Keratinocyte (primary cell): Measurements from ENCODE around the gene ZNF438. TPM values are rescaled to one million over a fixed set of nuclear protein-coding genes. Genes with fewer than 3 reads are reported as not detected.
"Not testable (repeated sequence)": the region's sequence is repeated elsewhere in the genome, so short reads cannot be mapped to it uniquely, and the experiment has no call there.

Experiments
- DNase-seq: peaks from one replicate; pipeline ENCODE4 v3.0.0-alpha.2; 2011; ENCODE audit warnings: low read depth, missing footprints, low spot score
- FAIRE-seq: peaks from 2 replicates; lab custom pipeline; 2011; peaks lifted over from hg19 to GRCh38; lab: Jason Lieb, UNC
- H2AFZ ChIP-seq: 2 replicates; pipeline ENCODE4 v1.6.0; 2012; ENCODE audit warnings: low read length, control low read depth, inconsistent platforms; ENCODE audit not compliant: control insufficient read depth
- H3K27ac ChIP-seq: 2 replicates; pipeline ENCODE4 v1.5.1; 2011; ENCODE audit warnings: low read length; ENCODE audit not compliant: control insufficient read depth, insufficient read depth
- H3K27me3 ChIP-seq: 3 replicates; pipeline ENCODE4 v1.6.0; 2011; ENCODE audit warnings: low read length; ENCODE audit not compliant: control insufficient read depth, insufficient read depth; ENCODE audit errors: extremely low read depth
- H3K36me3 ChIP-seq, 2 experiments: 2 replicates in 1 of 2; 3 replicates in 1 of 2; pipeline ENCODE4 v1.5.1; 2011; ENCODE audit warnings: low read length in 2 of 2, mild to moderate bottlenecking in 1 of 2; ENCODE audit not compliant: control insufficient read depth in 2 of 2, insufficient read depth in 2 of 2; ENCODE audit errors: extremely low read depth in 1 of 2
- H3K4me1 ChIP-seq: 3 replicates; pipeline ENCODE4 v1.5.1; 2011; ENCODE audit warnings: low read length; ENCODE audit not compliant: control insufficient read depth, insufficient read depth; ENCODE audit errors: extremely low read depth
- H3K4me2 ChIP-seq: 3 replicates; pipeline ENCODE4 v1.6.0; 2011; ENCODE audit warnings: low read depth, low read length; ENCODE audit not compliant: control insufficient read depth, insufficient read depth; ENCODE audit errors: extremely low read depth
- H3K4me3 ChIP-seq, 3 experiments: fragments of 200-600 bp in 1 of 3; sonication (generic) in 1 of 3; 2 replicates in 2 of 3; 3 replicates in 1 of 3; pipeline ENCODE4 v1.5.1; 2011 to 2016; ENCODE audit warnings: low read length in 3 of 3, mild to moderate bottlenecking in 3 of 3, control low read depth in 2 of 3, inconsistent platforms in 1 of 3, low read depth in 1 of 3, mixed read lengths in 1 of 3, mixed run types in 1 of 3, moderate library complexity in 1 of 3; ENCODE audit not compliant: control insufficient read depth in 2 of 3, insufficient read depth in 2 of 3; ENCODE audit errors: extremely low read depth in 1 of 3
- H3K79me2 ChIP-seq: 2 replicates; pipeline ENCODE4 v1.6.0; 2012; ENCODE audit warnings: low read length; ENCODE audit not compliant: control insufficient read depth, insufficient read depth
- H3K9ac ChIP-seq: 3 replicates; pipeline ENCODE4 v1.6.0; 2011; ENCODE audit warnings: low read length; ENCODE audit not compliant: control insufficient read depth, insufficient read depth; ENCODE audit errors: extremely low read depth
- H3K9me1 ChIP-seq: 3 replicates; pipeline ENCODE4 v1.6.0; 2011; ENCODE audit warnings: low read length; ENCODE audit not compliant: control insufficient read depth, insufficient read depth; ENCODE audit errors: extremely low read depth
- H3K9me3 ChIP-seq: 2 replicates; pipeline ENCODE4 v1.5.1; 2012; ENCODE audit warnings: low read depth, low read length; ENCODE audit not compliant: control insufficient read depth
- H4K20me1 ChIP-seq: 3 replicates; pipeline ENCODE4 v1.6.0; 2011; ENCODE audit warnings: low read length; ENCODE audit not compliant: control insufficient read depth, insufficient read depth; ENCODE audit errors: extremely low read depth
- EZH2 ChIP-seq: IDR thresholded peaks from one replicate; pipeline ENCODE4 v1.6.1; 2012; ENCODE audit warnings: inconsistent platforms, mild to moderate bottlenecking, low read length, moderate library complexity
- dilution Hi-C: fragments of 300-500 bp; cut with MboI; formaldehyde crosslinking; loops from one replicate; pipeline ENCODE4 v1.7.0; 2020; ENCODE audit warnings: low sequenced_read_pairs; ENCODE audit not compliant: extremely low pct_ligation_motif_present
- polyA plus RNA-seq, 5 experiments: library from polyadenylated mRNA; depleted of rRNA in 3 of 5; stranded (reverse) in 3 of 5; stranded (forward) in 1 of 5; unstranded in 1 of 5; fragments of >200 nt; gene quantifications; 1 replicate in 1 of 5; 2 replicates in 3 of 5; 3 replicates in 1 of 5; pipeline versions ENCODE4 v1.2.1 to v1.2.3, GENCODE V29; 2011 to 2012; ENCODE audit warnings: missing spikeins in 2 of 5, low read depth in 1 of 5, low replicate concordance in 1 of 5
- TF ChIP-seq, protein P1 (sequence below), 3 experiments: IDR thresholded peaks in 1 of 3; conservative IDR thresholded peaks in 1 of 3; optimal IDR thresholded peaks in 1 of 3; 2 replicates in 2 of 3; 3 replicates in 1 of 3; pipeline versions ENCODE3 to v1.5.1; 2011; ENCODE audit warnings: low read length in 3 of 3, mild to moderate bottlenecking in 3 of 3, moderate library complexity in 2 of 3, control low read depth in 1 of 3, inconsistent platforms in 1 of 3; ENCODE audit not compliant: insufficient read depth in 2 of 3; ENCODE audit errors: extremely low read depth in 1 of 3

ZNF438 gene
- polyA plus RNA-seq, 1 donor (not counting 4 experiments of a cell fraction or from before 2014, with no cell fraction given) = 2.8 TPM

DNA sequence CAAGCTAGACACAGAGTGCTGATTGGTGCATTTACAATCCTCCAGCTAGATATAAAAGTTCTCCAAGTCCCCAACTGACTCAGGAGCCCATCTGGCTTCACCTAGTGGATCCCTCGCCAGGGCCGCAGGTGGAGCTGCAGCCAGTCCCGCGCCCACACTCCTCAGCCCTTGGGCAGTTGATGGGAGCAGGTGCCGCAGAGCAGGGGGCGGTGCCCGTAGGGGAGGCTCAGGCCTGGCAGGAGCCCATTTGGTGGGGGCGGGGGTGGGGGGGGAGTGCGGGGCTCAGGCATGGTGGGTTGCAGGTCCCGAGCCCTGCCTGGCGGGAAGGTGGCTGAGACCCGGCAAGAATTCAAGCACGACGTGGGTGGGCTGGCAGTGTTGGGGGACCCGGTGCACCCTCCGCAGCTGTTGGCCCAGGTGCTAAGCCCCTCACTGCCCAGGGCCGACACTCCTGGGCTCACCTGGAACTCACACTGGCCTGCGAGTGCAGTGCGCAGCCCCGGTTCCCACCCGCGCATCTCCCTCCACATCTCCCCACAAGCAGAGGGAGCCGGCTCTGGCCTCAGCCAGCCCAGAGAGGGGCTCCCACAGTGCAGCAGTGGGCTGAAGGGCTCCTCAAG is 101.7 kb downstream of the ZNF438 start:
- FAIRE-seq = no peak
- Histone ChIP-seq H3K9me1 (no peaks in the 10 kb centered on the region), H3K27ac (no peak overlapping the region), H3K79me2 (no peaks in the 10 kb centered on the region), H3K36me3 (no peaks in the 10 kb centered on the region), H3K9ac (no peak overlapping the region), H3K4me3 (no peak overlapping the region), H3K27me3 (no peaks in the 10 kb centered on the region), H4K20me1 (no peaks in the 10 kb centered on the region), H3K4me1 (no peaks in the 10 kb centered on the region), H3K4me2 (no peak overlapping the region), H3K9me3 (no peaks in the 10 kb centered on the region), H2AFZ (no peak overlapping the region)
- dilution Hi-C loops = no loop called here
- TF ChIP-seq EZH2 = no peak
- TF ChIP-seq, protein P1, sequence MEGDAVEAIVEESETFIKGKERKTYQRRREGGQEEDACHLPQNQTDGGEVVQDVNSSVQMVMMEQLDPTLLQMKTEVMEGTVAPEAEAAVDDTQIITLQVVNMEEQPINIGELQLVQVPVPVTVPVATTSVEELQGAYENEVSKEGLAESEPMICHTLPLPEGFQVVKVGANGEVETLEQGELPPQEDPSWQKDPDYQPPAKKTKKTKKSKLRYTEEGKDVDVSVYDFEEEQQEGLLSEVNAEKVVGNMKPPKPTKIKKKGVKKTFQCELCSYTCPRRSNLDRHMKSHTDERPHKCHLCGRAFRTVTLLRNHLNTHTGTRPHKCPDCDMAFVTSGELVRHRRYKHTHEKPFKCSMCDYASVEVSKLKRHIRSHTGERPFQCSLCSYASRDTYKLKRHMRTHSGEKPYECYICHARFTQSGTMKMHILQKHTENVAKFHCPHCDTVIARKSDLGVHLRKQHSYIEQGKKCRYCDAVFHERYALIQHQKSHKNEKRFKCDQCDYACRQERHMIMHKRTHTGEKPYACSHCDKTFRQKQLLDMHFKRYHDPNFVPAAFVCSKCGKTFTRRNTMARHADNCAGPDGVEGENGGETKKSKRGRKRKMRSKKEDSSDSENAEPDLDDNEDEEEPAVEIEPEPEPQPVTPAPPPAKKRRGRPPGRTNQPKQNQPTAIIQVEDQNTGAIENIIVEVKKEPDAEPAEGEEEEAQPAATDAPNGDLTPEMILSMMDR (optimal IDR thresholded peaks at IDR 0.05 in 1 of 3, IDR thresholded peaks at IDR 0.05 in 1 of 3, conservative IDR thresholded peaks at IDR 0.05 in 1 of 3; ENCODE audit: extremely low read depth in 1 of 3, insufficient read depth in 2 of 3, low read length in 3 of 3) = no peak
- no peak for DNase-seq

DNA sequence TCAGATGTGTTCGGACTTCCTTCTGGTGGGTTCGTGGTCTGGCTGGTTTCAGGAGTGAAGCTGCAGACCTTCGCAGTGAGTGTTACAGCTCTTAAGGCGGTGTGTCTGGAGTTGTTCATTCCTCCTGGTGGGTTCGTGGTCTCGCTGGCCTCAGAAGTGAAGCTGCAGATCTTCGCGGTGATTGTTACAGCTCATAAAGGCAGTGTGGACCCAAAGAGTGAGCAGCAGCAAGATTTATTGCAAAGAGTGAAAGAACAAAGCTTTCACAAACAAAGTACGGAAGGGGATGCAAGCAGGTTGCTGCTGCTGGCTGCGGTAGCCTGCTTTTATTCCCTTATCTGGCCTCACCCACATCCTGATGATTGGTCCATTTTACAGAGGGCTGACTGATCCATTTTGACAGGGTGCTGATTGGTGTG is 102.3 kb downstream of the ZNF438 start:
- H3K9me1 ChIP-seq, H3K36me3 ChIP-seq, H3K79me2 ChIP-seq, FAIRE-seq, H3K4me2 ChIP-seq, H4K20me1 ChIP-seq, H3K27ac ChIP-seq, DNase-seq, H3K9me3 ChIP-seq, H2AFZ ChIP-seq, dilution Hi-C loops, H3K27me3 ChIP-seq, H3K9ac ChIP-seq, H3K4me3 ChIP-seq, H3K4me1 ChIP-seq: not testable (repeated sequence)

DNA sequence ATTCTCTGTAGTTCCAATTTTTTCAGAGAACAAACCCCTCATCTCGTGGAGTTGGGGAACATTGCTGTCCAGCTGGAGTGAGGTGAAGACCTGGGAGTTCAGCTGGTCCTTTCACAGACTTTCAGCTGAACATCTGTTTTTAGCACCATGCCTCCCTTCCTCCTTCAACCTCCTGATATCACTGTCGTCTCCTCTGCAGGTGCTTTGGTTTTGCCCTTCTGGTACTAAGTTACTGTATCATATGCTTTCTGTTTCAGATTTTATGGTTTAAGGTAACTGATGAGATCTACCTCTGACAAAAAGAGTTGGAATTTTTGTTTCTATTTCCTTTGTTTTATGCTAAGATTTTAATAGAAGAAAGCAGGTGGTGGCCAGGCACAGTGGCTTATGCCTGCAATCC is 102.9 kb downstream of the ZNF438 start:
- no peak overlapping the region for H3K27ac ChIP-seq
- no peak for DNase-seq
- no peak for FAIRE-seq
- H3K9me3 ChIP-seq = no peaks in the 10 kb centered on the region
- dilution Hi-C loops = no loop called here
- no peak overlapping the region for H2AFZ ChIP-seq
- H4K20me1 ChIP-seq = no peaks in the 10 kb centered on the region
- no peaks in the 10 kb centered on the region for H3K9me1 ChIP-seq
- TF ChIP-seq, protein P1 (optimal IDR thresholded peaks at IDR 0.05 in 1 of 3, IDR thresholded peaks at IDR 0.05 in 1 of 3, conservative IDR thresholded peaks at IDR 0.05 in 1 of 3; ENCODE audit: extremely low read depth in 1 of 3, insufficient read depth in 2 of 3, low read length in 3 of 3) = no peak
- no peak for TF ChIP-seq EZH2
- H3K4me2 ChIP-seq = no peak overlapping the region
- no peak overlapping the region for H3K9ac ChIP-seq
- H3K4me1 ChIP-seq = no peaks in the 10 kb centered on the region
- peaks cover 0 to 3% of the 10 kb centered on the region in 2 experiments for H3K36me3 ChIP-seq
- no peaks in the 10 kb centered on the region for H3K27me3 ChIP-seq
- no peaks in the 10 kb centered on the region for H3K79me2 ChIP-seq
- no peak overlapping the region for H3K4me3 ChIP-seq
